Measurements from ENCODE around the gene NUBP2.

Gene NUBP2

DNA sequence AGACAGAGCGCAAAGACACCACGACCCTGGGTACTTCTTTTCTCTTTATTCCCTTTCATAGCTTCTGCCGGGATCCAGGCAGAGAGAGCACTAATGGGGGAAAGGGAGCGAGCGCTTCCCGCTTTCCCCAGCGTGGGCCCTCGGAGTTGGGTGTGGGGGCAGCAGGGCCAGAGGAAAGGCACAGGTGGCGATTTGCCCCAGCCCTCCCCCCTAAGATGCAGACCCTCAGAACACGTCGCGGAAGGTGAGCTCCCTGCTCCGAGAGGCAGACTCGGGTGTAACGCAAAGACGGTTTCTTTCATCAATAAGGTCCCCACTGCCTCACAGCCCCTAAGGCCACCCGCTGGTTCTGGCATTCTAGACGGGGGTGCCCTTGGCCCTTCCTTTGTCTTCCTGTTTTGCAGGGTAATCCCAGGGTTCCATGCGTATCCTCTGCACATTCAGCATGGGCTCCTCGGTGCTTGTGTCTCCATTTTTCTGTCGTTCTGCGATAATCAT is 10.8 kb upstream of the NUBP2 start:
- in situ Hi-C loops (cut with MboI; ENCODE audit: low sequenced_read_pairs), result no loop called here

DNA sequence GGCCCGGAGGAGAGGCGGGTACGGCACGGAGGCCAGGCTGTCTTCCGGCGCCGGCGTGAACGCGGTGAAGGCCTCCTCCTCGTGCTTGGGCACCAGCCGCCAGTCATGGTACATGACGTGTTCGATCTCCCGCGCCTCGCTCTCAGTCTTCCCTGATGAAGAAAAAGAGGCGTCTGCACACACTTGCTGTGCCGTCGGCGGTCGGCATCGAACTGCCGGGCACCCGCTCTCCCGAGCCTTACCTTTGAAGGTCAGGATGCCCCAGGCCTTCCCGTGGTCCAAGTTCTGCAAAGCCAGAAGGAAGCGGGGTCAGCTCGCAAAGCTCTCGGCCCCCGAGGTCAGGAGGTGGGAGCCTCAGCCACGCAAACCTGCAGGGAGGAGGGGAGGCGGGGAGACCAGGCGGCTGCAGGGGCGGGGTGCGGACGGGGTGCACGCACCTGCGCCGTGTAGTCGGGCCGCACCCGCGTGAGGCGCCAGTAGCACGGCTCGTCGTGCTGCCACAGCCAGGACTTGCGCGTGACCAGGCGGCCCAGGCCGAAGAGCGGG is 10.3 kb upstream of the NUBP2 start, which contains the start of gene EME2:
TSS of gene EME2 (plus strand) at position 449 of the 546 bp plus-strand sequence. CDS start 418 bp downstream, outside the sequence.
- in situ Hi-C loops (cut with MboI; ENCODE audit: low sequenced_read_pairs), result no loop called here

DNA sequence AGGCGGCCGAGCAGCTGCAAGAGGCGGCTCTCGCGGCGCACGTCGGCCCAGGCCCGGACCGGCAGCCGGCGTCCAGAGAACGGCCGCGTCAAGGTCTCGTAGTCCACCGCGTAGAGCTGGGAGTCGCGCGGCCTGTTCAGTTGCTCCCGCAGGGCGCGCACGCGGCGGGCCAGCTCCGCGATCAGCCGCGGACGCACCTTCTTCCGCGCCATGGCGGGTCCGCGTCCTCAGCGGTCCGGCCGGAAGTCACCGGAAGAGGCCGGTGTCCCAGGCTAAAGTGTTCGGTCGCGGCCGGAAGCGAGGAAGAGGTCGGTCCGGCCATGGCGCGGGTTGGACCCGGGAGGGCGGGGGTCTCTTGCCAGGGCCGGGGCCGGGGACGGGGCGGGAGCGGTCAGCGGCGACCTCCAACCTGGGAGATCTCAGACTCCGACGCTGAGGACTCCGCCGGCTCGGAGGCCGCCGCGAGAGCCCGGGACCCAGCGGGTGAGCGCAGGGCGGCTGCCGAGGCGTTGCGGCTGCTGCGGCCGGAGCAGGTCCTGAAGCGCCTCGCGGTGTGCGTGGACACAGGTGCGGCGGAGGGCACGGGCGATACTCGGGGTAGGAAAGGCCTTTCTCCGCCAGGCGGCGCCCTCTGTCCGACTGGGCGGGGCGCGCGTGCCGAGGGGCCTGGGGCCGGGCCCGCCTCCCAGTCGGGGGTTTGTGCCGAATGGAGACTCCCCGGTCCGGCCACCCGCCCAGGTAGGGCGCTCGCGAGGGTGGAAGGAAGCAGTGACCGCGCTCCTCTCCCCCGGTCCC is 9.7 kb upstream of the NUBP2 start, which contains the start of gene MRPS34:
TSS of gene MRPS34 (minus strand) at position 227 of the 795 bp plus-strand sequence. CDS start at position 212, 15 bp downstream.
- in situ Hi-C loops (cut with MboI; ENCODE audit: low sequenced_read_pairs), result no loop called here

DNA sequence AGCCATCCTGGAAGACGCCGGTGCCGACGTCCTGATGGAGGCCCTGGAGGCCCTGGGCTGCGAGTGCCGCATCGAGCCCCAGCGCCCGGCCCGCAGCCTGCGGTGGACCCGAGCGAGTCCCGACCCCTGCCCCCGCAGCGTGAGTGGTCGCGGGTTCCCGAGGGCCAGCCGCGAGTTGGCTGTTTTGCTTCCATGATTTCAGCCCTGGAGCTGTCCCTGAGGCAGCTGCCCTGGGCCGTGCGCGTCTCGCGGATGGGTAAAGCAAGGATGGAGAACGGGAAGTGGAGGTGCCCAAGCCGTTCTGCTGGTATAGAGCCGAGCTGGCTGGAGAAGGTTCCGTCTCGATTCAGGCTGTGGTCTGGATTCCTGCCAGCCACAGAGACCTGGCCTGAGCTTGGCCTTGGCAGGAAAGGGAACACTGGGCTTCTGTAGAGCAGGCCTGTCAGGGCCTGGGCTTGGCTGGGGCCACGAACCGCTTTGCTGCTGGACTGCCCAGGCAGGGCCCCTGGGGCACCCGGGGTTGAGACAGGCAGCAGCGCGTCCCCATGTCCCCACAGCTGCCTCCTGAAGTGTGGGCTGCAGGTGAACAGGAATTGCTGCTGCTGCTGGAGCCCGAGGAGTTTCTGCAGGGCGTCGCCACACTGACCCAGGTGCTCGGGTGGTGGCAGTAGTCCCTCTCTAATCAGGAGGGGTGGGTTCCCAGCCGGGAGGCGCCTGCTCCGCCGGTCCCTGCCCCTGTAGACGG is 8.9 kb upstream of the NUBP2 start:
- in situ Hi-C loops (cut with MboI; ENCODE audit: low sequenced_read_pairs), result no loop called here

DNA sequence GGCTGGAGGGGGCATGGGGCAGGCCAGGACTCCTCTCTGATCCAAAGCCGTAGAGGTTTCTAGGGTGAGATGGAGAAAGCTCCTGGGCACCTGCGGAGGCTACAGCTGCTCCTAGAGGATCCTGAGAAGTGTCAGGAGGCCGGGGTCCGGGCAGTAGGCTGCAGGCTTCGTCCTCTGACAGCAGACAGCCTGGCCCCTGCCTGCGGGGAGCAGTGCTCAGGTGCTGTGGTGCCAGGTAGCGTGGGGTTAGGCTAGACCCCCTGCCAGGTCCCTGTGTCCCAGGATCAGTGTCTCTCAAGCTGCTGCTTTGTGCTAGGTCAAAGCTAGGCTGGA is 8.3 kb upstream of the NUBP2 start:
- in situ Hi-C loops (cut with MboI; ENCODE audit: low sequenced_read_pairs), result no loop called here

DNA sequence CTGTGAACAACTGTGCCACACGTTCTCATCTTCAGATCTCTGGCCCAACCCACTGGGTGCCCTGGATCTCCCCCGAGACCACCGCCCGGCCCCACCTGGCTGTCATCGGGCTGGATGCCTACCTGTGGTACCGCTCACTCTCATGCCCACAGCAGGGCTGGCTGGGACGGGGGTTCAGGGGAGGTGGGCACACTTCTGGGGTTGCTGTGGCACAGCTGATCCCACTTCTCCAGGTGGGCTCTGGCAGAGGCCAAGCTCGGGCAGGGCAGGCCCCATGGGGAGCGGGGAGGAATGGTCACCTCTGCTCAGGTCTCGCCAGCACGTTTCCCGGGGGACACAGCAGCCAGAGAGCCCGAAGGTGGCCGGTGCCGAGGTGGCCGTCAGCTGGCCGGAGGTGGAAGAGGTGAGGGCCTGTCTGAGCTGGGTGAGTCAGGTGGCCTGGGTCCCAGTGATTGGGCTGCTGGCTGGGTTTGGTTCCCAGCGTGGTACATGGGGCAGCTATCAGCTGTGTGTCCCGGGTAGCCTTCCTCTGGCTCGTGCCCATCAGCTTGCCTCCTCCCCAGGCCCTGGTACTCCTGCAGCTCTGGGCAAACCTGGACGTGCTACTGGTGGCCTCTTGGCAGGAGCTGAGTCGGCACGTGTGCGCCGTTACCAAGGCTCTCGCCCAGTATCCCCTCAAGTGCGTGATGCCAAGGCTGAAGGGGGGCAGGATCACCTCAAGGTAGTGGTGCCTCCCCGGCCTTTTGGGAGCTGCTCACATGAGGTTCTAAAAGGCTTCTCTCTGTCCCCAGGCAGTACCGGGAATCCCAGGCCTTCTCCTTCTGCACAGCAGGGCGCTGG is 7.5 kb upstream of the NUBP2 start:
- in situ Hi-C loops (cut with MboI; ENCODE audit: low sequenced_read_pairs), result no loop called here

DNA sequence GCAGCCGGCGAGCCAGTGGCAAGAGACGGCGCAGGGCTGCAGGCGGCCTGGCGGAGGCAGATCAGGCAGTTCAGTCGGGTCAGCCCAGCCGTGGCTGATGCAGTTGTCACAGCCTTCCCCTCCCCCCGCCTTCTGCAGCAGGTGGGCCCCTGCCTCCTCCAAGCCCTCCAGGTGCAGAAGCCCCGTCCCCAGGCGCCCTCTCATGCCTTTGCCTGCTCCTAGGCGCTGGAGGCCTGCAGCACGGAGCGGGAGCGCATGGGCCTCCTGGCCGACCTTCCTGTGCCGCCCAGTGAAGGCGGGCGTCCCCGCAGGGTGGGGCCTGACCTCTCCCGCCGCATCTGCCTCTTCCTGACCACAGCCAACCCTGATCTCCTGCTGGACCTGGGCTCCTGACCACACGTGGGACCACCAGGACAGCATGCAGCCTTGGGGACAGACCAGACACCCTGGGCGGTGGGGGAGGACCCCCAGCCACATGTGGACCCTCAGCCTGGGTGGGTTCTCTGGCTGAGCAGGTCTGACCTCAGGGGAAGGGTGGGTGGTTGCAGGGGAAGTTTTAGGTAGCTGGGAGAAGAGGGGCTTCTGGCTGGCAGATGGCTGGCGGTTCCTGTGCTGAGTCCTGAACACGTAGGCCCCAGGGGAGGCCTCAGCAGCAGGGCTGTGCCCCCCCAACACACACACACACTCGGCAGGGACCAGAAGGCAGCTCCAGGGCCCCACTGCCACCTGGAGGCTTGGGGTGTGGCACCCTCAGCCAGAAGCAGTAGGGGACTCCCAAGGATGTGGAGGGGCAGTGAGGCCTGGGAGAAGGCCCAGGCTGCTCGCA is 6.7 kb upstream of the NUBP2 start:
- in situ Hi-C loops (cut with MboI; ENCODE audit: low sequenced_read_pairs), result no loop called here

DNA sequence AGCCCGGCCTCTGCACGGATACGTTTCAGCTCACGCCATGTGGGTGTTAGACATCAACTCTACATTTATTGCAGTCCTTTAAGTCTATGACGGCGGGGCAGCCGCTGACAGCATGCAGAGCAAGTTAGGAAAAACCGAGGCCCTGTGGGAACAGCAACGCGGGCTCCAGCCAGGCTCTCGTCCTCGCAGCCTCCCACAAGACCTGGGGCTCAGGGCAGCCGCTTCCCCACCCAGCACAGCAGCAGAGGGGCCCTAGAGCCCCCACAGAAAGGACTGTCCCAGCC is 6.1 kb upstream of the NUBP2 start:
- in situ Hi-C loops (cut with MboI; ENCODE audit: low sequenced_read_pairs), result no loop called here

DNA sequence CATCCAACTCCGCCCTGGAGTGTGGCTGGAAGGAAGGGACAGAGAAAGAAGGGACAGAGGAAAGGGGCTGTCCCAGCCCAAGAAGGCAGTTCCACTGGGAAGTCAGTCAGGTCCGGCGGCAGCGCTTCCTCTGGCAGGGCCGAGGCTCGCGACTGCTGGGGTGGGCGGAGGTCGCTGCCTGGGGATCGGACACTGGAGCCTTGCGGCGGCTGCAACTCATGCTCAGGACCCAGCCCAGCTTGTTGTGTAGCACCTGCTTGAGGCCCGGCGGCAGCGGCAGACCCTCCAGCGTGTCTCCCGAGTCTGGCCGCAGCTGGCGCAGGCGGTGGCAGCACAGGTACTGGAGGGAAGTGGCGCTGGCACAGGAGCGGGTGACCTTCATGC is 5.8 kb upstream of the NUBP2 start:
- in situ Hi-C loops (cut with MboI; ENCODE audit: low sequenced_read_pairs), result no loop called here

DNA sequence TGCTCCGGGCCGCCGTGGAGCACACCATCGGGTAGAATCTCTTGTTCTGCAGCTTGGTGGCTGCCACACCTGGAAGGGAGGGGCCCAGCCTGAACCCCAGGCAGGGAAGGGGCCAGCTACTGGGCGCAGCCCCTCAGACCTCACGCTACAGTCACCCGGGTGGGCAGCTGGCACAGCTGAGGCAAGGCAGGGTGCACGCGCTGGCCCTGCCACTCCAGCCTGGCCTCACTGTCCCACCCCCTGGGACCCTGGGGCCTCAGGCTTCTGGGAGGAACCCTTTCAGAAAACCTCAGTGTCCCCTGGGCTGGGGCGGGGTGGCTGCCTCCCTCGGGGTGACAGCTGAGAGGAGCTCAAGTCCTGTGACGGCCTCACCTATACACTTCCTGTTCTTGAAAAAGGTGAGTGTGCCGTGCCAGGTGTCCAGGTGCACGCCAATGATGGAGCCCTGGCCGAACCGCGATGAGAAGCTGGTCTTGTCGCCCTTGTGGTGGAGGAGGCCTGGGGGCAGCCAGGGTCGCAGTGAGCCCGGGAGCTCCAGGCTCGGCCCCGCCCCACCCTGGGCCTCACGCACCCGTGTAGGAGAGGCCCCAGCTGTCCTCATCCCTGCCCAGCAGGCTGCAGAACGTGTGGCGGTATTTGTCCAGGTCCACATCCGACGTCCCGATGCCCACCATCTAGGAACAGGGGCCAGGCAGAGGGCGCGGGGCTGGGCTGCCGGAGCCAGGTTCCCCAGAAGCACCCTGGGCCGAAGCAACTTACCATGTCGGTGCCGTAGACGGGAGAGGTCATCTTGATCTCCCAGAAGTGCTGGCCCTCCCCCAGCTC is 5.2 kb upstream of the NUBP2 start:
- in situ Hi-C loops (cut with MboI; ENCODE audit: low sequenced_read_pairs), result no loop called here

DNA sequence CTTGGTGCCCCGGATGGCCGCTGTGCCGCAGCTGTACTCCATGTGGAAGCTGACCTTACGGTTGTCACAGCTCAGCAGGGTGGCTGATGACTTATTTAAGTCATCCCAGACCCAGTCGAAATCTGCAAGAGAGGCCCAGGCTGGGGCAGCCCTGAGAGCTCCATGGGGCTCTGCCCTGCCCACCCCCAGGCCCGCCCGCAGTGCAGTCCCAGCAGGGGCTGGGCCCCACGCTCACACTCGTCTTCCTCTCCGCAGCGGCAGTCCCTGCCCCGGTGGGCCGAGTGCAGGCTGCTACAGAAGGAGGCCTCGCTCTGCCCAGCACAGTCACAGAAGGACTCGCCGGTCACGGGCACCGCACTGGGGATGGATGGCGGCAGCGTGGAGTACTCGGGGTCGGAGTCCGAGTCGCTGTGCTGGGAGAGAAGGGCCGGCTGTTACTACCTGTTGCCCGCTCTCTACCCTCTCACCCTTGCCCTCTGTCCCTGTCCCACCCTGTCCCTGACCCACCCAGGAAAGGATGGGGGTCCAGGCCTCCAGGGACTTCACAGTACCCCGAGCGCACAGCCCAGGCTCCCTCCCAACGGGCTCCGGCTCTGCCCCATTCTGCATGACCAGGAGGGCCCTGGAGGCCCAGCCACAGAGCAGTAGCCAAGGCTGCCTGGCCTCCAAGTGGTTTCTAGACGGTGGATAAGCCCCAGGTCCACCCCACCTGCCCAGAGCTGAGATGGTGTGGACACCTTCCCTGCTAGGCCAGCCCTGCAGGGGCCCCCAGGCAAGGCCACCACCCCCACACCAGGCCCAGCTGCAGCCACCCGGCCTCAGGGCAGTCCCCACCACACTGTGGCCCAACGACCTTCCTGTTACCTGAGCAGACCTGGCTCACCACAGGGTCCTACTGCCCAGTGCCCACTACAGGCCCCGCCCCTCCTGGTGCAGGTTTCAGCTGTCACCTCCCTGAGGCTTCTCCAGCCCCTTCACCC is 4.3 kb upstream of the NUBP2 start:
- in situ Hi-C loops (cut with MboI; ENCODE audit: low sequenced_read_pairs), result no loop called here

DNA sequence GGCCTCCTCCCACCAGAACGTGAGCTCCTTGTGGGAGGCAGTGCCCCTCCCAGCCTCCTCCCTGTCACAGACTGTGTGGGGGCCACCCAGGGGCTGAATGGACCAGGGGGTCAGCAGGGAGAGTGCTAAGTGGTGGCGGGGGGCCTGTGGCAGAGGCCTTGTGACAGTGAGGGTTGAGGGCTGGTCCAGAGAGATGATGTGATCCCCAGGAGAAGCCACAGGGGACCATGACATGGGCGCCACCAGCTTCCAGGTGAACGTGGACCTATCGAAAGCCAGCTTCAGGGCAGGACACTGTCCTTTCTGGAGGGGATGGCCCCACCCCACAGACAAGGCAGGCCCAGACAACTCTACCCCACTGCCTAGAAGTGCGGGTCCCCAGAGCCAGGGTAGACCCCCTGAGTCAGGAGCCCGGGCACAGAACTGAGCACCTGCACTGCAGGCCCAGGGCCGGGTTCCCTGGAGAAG is 3.5 kb upstream of the NUBP2 start:
- in situ Hi-C loops (cut with MboI; ENCODE audit: low sequenced_read_pairs), result no loop called here

DNA sequence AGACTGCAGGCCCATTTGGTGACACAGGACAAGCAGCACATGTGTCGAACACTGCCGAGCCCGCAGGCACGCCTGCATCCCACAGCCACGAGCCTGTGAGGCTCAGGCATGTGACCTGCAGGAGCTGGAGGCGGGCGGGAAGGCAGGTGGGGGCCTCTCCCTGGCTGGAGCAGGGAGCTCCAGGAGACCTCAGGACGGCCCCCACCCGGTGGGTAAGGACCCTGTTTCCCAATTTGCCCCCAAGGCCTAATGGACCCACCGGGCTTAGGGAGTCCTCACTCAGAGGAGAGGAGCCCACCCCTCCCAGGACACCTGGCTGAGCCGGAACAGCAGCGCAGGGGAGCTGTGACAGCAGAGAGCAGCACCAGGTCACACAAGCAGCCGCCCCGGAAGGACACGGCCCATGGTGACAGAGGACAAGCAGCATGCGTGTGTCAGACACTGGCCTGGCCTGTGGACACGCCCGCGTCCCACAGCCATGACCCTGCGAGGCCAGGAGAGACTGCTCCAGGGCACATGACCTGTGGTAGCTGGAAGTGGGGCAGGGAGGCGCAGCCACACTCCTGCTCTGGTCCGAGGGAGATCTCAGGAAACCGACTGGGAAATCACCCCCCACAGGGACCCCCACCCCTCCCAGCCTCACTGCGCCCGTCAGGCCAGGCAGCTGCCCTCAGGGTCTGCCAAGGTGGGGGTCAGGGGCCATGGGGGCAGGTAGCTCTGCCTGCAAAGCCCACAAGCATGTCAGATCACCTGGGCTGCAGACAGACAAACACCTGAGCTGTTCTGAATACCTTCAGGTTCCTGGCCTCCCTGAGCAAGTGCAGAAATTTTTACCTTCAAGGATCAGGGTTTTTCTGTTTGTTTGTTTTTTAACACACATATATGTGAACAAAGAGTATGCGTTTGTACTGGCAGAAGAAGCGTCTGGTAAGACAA is 2.8 kb upstream of the NUBP2 start:
- in situ Hi-C loops (cut with MboI; ENCODE audit: low sequenced_read_pairs), result no loop called here

DNA sequence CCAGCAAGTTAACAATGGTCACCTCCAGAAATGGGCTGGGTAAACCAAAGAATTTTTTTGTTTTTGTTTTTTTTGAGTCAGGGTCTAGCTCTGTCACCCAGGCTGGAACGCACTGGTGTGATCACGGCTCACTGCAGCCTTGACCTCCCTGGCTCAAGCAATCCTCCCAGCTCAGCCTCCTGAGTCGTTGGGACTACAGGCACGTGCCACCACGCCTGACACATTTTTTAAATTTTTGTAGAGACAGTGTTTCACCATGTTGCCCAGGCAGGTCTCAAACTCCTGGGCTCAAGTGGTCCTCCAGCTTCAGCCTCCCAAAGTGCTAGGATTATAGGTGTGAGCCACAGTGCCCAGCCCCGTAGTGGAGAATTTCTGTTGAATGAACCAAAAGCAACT is 2.1 kb upstream of the NUBP2 start:
- in situ Hi-C loops (cut with MboI; ENCODE audit: low sequenced_read_pairs), result no loop called here

DNA sequence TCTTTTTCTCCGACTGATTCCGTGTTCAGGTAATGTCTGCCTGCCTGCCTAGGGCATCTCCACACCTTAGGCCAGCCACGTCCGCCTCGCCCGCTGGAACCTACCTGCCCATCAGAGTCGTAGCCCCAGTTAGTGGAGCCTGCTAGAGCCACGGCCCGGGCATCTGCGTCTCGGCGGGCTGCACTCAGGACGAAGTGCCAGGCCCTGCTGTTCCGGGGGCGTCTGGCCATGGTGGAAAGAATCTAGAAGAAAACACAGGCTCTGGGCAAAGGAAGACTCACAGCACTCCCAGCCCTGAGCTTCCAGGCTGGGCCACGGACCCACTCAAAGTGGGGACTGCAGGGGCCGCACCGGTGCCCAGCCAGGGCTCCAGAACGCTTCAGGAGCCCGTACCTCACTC is 1.5 kb upstream of the NUBP2 start:
- in situ Hi-C loops (cut with MboI; ENCODE audit: low sequenced_read_pairs), result no loop called here

DNA sequence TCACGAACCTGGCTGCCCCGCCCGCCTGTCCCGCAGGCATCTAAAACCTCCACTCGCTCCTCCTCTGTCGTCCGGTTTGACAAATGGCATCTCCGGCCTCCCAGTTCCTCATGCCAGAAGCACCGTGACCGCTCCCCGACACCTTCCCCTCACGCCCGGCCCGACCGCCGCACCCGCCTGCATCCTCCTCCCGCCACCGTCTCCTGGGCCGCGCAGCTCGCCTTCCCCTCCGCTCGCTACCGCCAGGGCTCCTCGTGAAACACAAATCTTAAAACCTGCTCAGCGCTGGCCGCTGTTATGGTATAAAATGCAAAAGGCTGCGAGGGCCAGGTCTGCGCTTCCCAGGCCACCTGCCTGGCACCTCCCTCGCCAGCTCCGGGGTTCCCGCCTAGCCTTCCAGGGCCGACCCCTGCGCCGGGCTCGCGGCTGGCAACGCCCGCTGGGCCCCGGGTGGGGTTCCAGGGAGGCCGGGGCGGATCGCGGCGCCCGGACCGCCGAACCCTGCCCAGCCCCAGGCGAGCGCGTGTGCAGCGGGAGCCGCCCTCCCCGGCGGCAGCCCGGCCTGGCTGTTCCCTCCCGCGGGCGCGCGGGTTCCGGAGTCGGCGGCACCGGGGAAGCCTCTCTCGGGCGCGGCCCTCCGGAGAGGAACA is 877 bp upstream of the NUBP2 start:
- in situ Hi-C loops (cut with MboI; ENCODE audit: low sequenced_read_pairs), result no loop called here
